Frontal cortex (tissue), 4 donors: ENCODE measurements around the gene ARL4D. TPM values are rescaled to one million over a fixed set of nuclear protein-coding genes. Genes with fewer than 3 reads are reported as not detected.
"Not testable (repeated sequence)": the region's sequence is repeated elsewhere in the genome, so short reads cannot be mapped to it uniquely, and the experiment has no call there.

Experiments used
- DNase-seq, 2 donors: peaks; one replicate each; pipeline ENCODE4 v3.0.0; 2012; ENCODE audit warnings: low spot score in 2 of 2
- FAIRE-seq: peaks from 2 replicates; lab custom pipeline; 2012; peaks lifted over from hg19 to GRCh38; lab: Jason Lieb, UNC
- total RNA-seq: library from RNA; depleted of rRNA; stranded (reverse); fragments of >200 nt; gene quantifications from one replicate; pipeline ENCODE4 v1.2.3, GENCODE V29; 2014
- donor health status: control.
- donor health status: control.
- donor health status: control.

ARL4D gene, protein sequence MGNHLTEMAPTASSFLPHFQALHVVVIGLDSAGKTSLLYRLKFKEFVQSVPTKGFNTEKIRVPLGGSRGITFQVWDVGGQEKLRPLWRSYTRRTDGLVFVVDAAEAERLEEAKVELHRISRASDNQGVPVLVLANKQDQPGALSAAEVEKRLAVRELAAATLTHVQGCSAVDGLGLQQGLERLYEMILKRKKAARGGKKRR
- 39.5 TPM for total RNA-seq

DNA sequence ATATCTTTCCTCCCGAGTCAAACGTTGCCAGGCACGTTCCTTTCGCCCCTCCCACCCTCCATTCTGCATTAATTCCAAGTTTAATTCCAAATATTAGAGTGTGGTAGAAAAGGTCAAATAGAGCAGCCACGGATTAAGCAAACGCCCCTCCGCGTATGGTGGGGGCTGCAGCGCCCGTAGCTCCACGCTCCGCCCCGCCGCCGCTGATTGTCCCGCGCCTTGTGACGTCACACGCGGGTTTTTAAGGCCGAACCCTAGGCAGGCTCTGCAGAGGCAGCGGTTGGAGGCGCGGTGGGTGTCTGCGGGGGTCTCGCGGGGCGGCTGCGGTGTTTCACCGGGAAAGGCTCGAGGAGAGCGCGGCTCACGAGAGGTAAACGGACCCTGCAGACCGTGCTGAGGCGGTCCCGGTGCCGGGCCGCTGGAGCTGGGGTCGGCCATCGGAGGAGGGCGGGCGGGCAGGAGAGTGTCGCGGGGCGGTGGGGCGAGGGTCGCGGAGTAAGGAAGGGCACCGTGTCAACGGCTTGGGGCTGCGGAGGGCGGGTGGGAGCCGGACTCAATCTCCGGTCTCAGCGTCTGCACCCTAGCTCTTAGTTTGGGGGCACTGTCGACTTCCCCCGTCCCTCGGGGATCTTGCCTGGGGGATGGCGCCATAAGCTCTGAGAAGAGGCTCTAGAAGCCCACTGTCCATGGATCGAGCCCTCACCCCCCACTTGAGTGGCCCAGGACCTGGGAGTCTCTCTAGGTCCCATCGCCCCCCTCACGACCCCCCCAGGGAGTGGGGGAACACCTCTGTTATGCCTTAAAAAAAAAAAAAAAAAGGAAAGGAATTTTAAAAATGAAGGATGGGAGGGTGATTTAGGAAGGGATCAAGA, at the start of gene ARL4D:
ARL4D (plus strand) TSS at position 270 of the 872 bp plus-strand sequence. CDS start 740 bp downstream, outside the sequence.
- FAIRE-seq (no peak), DNase-seq (peak; percentile 81 to 87)

DNA sequence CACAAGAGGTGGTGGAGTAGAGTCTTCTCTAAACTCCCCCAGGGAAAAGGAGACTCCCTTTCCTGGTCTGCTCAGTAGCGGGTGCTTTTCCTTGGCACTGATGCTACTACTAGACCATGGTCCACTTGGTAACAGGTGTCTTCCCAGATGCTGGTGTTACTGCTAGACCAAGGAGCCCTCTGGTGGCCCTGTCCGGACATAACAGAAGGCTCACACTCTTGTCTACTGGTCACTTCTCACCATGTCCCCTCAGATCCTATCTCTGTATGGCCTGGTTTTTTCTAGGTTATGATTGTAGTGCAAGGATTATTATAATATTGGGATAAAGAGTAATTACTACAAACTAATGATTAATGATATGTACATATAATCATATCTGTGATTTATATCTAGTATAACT, 49.7 kb upstream of the ARL4D start:
- DNase-seq (no peak), FAIRE-seq (no peak)

DNA sequence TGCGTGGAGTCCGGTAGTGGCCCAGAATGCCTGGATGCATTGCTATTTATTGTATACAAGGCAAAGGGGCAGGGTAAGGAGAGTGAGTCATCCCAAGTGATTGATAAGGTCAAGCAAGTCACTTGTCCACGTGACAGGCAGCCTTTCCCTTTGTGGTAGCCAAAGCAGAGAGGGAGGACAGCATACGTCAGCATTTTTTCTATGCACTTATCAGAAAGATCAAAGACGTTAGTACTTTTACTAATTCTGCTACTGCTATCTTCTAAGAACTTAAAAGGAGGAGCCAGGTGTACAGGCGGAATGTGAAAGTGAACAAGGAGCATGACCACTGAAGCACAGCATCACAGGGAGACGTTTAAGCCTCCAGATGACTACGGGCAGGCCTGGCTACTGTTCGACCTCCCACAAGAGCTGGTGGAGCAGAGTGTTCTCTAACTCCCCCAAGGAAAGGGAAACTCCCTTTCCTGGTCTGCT, 47.9 kb upstream of the ARL4D start:
- DNase-seq (no peak), FAIRE-seq (no peak)

DNA sequence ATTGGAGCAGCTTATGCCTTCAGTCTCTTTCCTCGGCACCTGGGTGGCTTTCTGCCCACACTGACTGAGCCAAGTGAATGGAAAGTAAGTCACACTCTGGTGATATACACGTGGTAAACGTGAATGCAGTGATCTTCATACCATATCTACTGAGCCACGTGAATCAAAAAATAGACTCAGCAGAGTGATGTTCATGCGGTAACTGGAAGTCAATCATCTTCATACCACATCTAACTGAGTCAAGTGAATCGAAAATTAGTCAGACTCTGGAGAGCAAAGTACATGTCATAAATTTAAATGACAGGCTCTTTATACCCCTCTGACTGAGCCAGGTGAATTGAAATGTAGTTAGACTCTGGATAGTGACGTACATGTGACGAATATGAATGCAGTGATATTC, 47.1 kb upstream of the ARL4D start:
- FAIRE-seq (no peak), DNase-seq (no peak)

DNA sequence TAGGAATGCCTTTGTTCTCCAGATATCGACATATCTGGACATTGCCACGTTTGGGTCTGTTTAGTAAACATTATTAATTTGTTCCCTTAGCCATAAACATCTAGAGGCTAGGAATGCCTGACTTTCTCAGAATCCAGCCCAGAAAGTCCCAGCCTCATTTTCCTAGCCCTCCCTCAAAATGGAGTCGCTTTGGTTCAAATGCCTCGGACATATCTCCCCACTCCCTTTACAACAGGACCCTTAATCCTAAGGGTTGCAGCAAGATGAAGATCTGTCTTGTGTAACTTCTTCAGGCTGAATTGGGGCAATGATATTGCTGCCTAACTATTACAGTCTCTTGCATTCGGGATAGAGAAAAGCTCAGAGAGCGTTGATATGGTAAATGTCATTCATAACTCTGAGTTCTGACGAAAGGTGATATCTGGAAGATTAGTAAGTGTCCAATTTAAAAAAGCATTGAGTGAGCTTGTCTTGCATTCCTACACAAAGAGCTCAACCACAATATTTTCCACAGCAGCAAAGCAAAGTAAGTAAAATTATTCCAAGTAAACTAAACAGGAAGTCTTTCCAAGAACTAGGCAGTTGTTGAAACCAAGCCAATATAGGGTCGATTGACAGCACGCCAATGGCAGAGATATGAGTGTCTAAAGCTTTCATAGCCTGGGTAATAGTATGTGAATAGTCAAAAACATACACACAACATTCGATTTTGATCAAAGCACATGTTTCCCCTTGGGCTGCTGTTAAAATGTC, 46.0 kb upstream of the ARL4D start:
- DNase-seq (no peak), FAIRE-seq (no peak)

DNA sequence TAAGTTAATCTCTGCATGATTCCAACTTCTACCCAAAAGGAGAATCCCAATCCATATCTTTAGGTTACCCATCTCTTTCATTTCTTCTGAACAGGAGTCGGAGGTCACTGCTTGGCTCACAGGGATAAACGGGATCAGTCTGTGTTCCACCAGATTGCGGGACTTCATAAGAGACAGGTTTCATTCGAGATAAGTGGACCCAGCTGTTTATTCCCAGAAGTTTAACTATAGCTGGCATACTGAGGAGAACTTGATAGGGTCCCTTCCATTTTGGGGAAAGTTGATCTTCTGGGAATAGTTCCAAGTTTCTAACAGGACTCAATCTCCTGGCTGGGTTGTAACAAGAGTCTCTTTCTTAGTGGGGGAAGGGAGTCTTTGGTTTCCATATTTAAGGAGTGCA, 45.4 kb upstream of the ARL4D start:
- DNase-seq (no peak), FAIRE-seq (no peak)

DNA sequence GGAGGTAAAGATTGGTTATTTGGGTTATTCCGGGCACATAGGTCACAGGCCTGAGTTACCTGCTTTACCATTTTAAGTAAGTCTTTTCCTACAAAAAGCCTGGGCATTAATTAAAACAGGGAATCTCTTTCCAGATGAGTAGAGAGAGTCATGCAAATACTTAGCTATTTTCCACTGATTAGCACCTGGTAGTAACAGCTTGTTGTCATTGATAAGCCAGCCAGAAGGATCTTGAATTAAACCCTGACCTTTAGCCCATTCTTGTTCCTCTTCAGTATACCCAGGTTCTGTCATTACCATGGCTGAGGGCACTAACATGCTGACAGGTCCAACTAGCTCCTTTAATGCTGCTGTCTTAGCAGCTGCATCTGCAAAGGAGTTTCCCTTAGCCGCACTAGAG, 44.4 kb upstream of the ARL4D start:
- FAIRE-seq, result no peak
- no peak for DNase-seq

DNA sequence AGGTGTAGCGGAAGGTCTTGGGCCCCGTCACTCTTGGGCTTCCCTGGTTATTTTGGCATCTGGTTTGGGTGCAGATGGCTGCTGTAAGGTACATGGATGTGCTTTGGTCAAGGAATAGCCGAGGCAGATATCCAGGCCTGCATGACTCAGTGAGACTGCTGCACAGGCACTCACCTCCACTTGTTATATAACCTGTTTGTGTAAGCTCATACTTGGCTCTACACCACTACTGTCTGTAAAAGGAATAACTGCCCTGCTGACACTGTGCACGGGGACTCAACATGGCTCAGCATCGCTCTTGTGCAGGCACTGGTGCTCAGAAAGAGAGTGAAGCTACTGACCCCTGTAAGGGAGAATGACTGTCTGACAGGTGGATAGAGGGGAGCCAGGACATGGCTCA, 42.3 kb upstream of the ARL4D start:
- DNase-seq (no peak), FAIRE-seq (no peak)

DNA sequence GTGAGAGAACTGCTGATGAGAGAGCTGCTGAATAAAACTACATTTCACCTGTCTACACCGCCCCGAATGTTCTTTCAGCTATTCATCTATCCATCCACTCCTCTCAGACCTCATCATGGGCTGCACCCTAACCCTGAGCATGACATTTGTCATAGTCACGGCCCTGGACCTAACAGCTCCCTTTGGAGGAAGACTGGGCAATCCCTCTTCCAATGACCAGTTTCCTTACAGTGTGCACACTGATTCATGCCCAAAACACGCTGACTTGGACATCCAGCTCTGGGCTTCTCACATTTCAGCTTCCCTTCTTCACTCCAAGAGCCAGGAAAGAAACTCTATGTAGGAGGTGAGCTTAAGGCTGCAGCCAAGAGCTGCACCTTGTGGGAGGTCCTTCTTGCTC, 41.8 kb upstream of the ARL4D start:
- FAIRE-seq (no peak), DNase-seq (no peak)

DNA sequence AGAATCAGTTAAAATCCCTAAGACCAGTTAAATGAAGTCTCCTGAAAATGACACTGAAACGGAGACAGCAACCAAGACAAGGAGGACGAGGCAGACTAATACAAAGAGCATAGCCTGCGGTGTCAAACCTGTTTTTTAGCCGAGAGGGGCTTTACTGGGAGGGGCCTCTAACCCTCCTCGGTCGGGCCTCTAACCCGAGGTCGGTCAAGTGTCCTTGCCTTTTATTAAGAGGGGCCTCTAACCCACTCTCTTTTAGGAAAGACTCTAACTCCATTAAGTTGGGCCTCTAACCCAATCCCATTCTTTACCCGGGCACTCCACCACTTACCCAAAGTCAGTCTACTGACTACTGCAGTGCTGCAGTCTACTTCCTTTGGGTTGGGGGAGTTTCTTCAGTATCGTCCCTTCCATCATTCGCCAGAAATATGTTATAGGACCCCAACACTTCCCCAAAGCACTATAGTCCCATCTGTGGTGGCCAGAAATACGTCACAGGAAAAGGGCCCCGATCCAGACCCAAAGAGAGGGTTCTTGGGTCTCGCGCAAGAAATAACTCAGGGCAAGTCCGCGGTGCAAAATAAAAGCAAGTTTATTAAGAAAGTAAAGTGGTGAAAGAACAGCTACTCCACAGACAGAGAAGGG, 39.2 kb upstream of the ARL4D start:
- no peak for FAIRE-seq
- no peak for DNase-seq

DNA sequence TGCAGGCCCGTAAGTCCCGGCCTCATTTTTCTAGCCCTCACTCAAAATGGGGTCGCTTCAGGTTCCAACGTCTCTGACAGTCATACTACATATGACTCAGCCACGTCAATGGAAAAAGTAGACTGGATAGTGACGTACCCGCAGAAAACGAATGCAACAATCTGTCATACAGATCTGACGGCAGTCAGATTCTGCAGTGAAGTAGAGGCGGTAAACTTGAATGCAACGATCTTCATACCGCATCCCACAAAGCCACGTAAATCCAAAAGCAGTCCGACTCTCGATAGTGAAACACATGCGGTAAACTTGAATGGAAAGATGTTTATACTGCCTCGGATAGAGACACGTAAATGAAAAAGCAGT, 38.4 kb upstream of the ARL4D start:
- FAIRE-seq, result no peak
- DNase-seq, result peak in 1 of 2 donors; percentile 34

DNA sequence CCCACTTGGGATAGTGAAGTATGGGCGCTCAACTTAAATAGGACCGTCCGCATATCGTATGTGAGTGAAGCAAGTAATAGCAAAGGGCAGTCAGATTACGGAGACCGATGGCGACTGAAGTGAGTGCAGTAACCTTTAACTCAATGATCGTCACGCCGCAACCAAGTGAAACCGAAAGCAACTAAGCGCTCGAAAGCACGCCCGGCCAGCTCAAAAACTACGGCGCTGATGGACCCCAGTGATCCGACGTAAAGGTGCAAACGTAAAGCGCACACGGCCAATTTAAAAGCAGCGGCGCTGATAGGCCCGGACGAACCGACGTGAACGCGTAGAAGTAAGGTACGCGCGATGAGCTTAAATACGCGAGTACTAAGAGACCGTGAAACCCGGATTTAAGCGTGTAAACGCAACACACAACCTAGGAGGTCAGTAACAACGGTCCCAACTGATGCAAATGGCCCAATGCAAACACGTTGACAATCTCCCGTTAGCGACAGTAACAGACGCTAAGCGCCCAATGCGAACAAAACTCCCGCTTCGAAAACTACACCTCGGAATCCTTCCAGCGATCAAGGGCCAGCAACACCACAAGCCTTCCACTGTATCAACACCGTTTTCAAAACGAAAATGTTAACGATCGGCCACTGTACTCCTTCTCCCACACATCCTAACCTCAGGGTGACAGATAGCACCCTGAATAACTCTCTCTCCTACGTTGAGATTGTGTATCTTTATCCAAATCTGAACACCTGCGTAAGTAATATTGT, 37.9 kb upstream of the ARL4D start:
- DNase-seq (peak in 1 of 2 donors; percentile 76), FAIRE-seq (no peak)

DNA sequence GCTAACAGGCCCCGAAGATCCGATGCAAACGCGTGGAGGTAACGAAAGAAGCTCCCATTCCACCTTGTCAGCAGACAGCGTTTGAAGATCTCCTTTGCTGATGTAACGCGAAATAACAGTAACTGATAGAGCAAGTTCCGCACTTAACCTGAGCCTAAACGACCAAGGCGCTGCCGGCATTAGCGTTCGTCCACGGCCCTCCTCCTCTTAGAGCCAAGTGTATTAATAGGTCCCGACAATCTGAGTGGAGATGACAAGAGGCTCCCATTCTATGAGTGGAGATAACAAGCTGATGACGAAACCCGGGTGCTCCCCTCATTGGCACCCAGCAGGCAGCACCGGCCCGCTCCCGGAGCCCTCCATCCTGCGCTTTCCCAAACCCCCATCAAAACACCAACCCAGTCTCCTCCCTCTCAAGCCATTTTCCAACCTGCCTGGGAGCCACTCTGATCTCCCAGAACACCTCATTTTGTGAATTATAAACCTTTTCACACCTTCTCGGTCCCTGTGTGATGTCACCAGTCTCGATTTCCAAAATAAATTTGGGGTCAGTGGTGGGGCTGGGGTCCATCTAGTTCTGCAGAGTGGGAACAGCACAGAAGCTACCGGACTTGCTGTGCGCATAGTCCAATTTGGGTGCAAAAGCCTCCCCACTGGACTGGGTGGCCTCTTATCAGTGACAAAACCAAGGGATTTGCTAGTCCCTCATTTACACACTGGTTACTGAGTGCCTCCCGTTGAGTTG, 35.4 kb upstream of the ARL4D start:
- no peak for FAIRE-seq

DNA sequence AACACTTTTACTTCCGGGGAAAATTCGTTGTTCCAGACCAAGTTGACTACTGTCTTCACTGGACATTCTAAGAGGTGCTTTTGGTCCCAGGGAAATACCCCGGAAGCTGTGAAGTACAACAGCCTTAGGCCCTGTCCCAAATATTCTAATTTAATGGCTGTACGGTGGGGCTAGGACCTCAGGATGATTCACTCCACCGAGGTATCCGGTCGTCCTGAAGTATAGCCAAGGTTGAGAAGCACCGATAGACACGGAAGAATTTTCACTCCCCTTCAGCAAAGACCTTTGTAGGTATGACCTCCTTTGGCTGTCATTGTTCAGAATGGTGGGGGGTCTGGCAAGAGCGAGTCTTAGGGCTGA, 34.9 kb upstream of the ARL4D start:
- no peak for FAIRE-seq
- DNase-seq, result no peak

More for the DNA sequence above, 35.4 kb upstream of the ARL4D start:
- no peak for DNase-seq

DNA sequence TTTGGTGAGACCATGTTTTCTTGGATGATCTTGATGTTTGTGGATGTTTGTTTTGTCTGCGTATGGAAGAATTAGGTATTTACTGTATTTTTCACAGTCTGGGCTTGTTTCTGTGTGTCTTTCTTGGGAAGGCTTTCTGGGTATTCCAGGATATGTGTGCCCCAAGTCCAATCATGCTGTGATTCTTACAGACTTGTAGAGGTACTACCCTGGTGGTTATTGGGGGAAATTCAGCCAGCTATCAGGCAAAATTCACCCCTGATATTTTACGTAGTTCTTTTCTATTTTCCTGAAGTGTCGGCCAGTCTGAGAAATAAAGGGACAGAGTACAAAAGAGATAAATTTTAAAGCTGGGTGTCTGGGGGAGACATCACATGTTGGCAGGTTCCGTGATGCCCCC, 33.4 kb upstream of the ARL4D start:
- no peak for DNase-seq

DNA sequence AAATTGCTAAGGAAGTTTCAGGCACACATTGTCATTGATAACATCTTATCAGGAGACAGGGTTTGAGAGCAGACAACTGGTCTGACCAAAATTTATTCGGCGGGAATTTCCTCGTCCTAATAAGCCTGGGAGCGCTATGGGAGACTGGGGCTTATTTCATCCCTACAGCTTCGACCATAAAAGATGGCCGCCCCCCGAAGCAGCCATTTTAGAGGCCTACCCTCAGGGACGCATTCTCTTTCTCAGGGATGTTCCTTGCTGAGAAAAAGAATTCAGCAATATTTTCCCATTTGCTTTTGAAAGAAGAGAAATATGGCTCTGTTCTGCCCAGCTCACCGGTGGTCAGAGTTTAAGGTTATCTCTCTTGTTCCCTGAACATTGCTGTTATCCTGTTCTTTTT, 32.9 kb upstream of the ARL4D start:
- DNase-seq, FAIRE-seq: not testable (repeated sequence)

More for the DNA sequence above, 33.4 kb upstream of the ARL4D start:
- FAIRE-seq, result no peak

DNA sequence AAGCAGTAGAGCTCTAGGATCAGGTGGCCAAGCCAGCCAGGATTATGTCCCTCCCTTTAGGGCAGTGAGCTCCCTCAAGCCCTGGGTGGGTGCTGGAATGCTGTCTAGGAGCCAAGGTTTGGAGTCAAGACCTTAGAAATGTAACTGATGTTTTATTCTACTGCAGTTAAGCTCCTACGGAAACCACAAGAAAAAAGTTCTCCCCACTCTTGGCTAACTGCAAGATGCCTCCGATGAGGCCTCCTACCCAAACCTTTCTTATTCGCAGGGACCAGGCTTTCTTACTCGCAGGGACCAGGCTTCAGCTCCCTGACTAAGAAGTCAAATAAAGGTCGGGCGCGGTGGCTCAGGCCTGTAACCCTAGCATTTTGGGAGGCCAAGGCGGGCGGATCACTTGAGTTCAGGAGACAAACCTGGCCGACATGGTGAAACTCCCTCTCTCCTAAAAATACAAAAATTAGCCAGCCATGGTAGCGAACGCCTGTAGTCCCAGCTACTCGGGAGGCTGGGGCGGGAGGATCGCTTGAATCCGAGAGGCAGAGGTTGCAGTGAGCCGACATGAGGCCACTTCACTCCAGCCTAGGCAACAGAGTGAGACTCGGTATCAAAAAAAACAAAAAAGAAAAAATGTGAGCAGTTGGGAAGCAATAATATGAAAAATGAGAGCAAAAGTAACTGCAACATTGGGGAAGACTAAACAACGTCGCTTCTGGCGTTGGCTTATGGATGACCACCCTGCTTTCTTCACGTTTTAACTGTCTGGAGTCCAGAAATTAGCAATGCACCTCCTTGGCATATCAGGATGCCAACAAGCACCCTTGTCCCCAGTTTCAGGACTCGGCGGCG, 31.7 kb upstream of the ARL4D start:
- FAIRE-seq, result no peak
- DNase-seq, result no peak

DNA sequence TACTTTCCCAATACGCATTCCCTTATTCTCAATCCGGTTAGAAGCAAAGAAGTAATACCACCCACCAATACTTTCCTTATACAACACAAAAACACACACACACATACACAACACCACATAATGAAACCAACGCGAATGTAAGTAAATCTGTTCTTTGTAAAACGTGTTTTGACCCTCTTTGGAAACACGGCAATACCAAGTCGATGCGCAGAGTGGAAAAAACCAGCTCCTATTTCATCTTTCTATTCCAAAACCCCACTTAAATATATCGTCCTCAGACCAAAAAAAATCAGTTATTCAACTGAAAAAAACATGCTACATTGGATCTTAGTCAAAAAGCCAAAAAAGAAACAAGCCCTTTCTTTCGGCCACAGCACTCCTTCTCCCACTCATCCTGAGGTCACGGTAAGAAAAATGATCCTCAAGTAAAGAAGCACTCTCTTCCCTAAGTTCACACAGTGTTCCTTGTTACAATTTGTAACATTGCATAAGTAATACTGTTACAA, 31.0 kb upstream of the ARL4D start:
- DNase-seq, result peak in 1 of 2 donors; percentile 62

More for the DNA sequence above, 31.0 kb upstream of the ARL4D start:
- FAIRE-seq, result peak; percentile 48
